Measurements from ENCODE around the gene GDF10. TPM values are rescaled to one million over a fixed set of nuclear protein-coding genes. Genes with fewer than 3 reads are reported as not detected.

Gene GDF10
- total RNA-seq, 4 donors from 2014 or later = 0.48 to 2.4 (median 0.66) TPM

- TF ChIP-seq CTCF (IDR thresholded peaks at IDR 0.05) = no peak
- DNase-seq (ENCODE audit: low spot score) (no peak), ATAC-seq (ENCODE audit: low FRiP score) (no peak)
Observed at GRCh38 chr10:47319784-47320183, 19.8 kb downstream of the GDF10 start.

- ATAC-seq (ENCODE audit: low FRiP score) (no peak), DNase-seq (ENCODE audit: low spot score) (no peak)
- TF ChIP-seq CTCF (IDR thresholded peaks at IDR 0.05) = no peak
Observed at GRCh38 chr10:47320812-47321211, 20.8 kb downstream of the GDF10 start.

GRCh38 chr10:47321521-47322195 is 21.7 kb downstream of the GDF10 start:
- ATAC-seq (ENCODE audit: low FRiP score) = no peak

GRCh38 chr10:47322300-47323061 is 22.5 kb downstream of the GDF10 start, which contains the start of gene GDF2:
GDF2 (plus strand) TSS chr10:47322454; CDS start chr10:47322669, 215 bp downstream.
- ATAC-seq (ENCODE audit: low FRiP score) = no peak

More at GRCh38 chr10:47321521-47322195, 21.7 kb downstream of the GDF10 start:
- DNase-seq (ENCODE audit: low spot score) = no peak
- TF ChIP-seq CTCF (IDR thresholded peaks at IDR 0.05) = no peak

GRCh38 chr10:47323087-47323486 is 23.1 kb downstream of the GDF10 start:
- DNase-seq (ENCODE audit: low spot score) (no peak), ATAC-seq (ENCODE audit: low FRiP score) (no peak)
- TF ChIP-seq CTCF (IDR thresholded peaks at IDR 0.05) = no peak

More at GRCh38 chr10:47322300-47323061, 22.5 kb downstream of the GDF10 start, which contains the start of gene GDF2:
- no peak for TF ChIP-seq CTCF (IDR thresholded peaks at IDR 0.05)
- no peak for DNase-seq (ENCODE audit: low spot score)

- DNase-seq (ENCODE audit: low spot score) (no peak), ATAC-seq (ENCODE audit: low FRiP score) (no peak)
- no peak for TF ChIP-seq CTCF (IDR thresholded peaks at IDR 0.05)
Observed at GRCh38 chr10:47323636-47324296, 23.8 kb downstream of the GDF10 start.
